ENCODE measurements around the gene STAT3. TPM values are rescaled to one million over a fixed set of nuclear protein-coding genes. Genes with fewer than 3 reads are reported as not detected.

The STAT3 gene
- total and polyA plus RNA-seq, 9 of the 15 experiments (the other 6 are each of a cell fraction or from before 2014, with no cell fraction given), result 90.0 to 179 (median 114) TPM

- TF ChIP-seq MAZ (CRISPR knock-in tag; conservative IDR thresholded peaks at IDR 0.05 in 1 of 2, IDR thresholded peaks at IDR 0.05 in 1 of 2), result peak; percentile 31 to 63; a peak in 2 of 4 replicates
- TF ChIP-seq ZNF174 (CRISPR knock-in tag; IDR thresholded peaks at IDR 0.05), result no peak
- no peak for TF ChIP-seq NELFE (IDR thresholded peaks at IDR 0.05; ENCODE audit: insufficient read depth, insufficient read length)
- TF ChIP-seq SAP30 (IDR thresholded peaks at IDR 0.05; ENCODE audit: borderline replicate concordance, insufficient read depth, low read depth, low read length, poor library complexity, severe bottlenecking), result peak; percentile 72
- TF ChIP-seq ZNF253 (CRISPR knock-in tag; conservative IDR thresholded peaks at IDR 0.05), result no peak
- TF ChIP-seq ZNF121 (CRISPR knock-in tag; conservative IDR thresholded peaks at IDR 0.05), result no peak
- peak; percentile 60 for TF ChIP-seq GABPA (tag; conservative IDR thresholded peaks at IDR 0.05; ENCODE audit: low read depth)
- no peak for TF ChIP-seq EZH2 (IDR thresholded peaks at IDR 0.05; ENCODE audit: borderline replicate concordance, low read depth, low read length)
- peak; percentile 61; the same call in 1 of the 2 replicates for TF ChIP-seq ATF3 (IDR thresholded peaks at IDR 0.05)
- TF ChIP-seq ATF3 (CRISPR knock-in tag; conservative IDR thresholded peaks at IDR 0.05), result no peak
- no peak for TF ChIP-seq SNAPC5 (CRISPR knock-in tag; IDR thresholded peaks at IDR 0.05)
- TF ChIP-seq TFE3 (CRISPR knock-in tag; IDR thresholded peaks at IDR 0.05), result no peak
- no peak for TF ChIP-seq NR2F6 (CRISPR knock-in tag; IDR thresholded peaks at IDR 0.05)
- TF ChIP-seq ZNF23 (CRISPR knock-in tag; IDR thresholded peaks at IDR 0.05), result no peak
- peak; percentile 94 for TF ChIP-seq KLF1 (tag; IDR thresholded peaks at IDR 0.05)
- no peak for TF ChIP-seq PTRF (tag; IDR thresholded peaks at IDR 0.05)
- no peak for TF ChIP-seq HDAC6 (IDR thresholded peaks at IDR 0.05; ENCODE audit: low read depth, low read length)
- no peak for TF ChIP-seq PATZ1 (CRISPR knock-in tag; IDR thresholded peaks at IDR 0.05; ENCODE audit: borderline replicate concordance)
- TF ChIP-seq SMAD1 (IDR thresholded peaks at IDR 0.05; ENCODE audit: low read depth, low read length, partially characterized antibody), result peak; percentile 10
- TF ChIP-seq ZNF408 (CRISPR knock-in tag; IDR thresholded peaks at IDR 0.05; ENCODE audit: low read depth), result no peak
Observed at GRCh38 chr17:42388381-42389134, at the start of gene STAT3 (continued).
